H9 (cell line): ENCODE data around the gene TEKT3. TPM values are rescaled to one million over a fixed set of nuclear protein-coding genes. Genes with fewer than 3 reads are reported as not detected.

Experiments
- DNase-seq: peaks from one replicate; pipeline ENCODE4 v3.0.0-alpha.2; 2017
- H2AFZ ChIP-seq: one replicate; pipeline ENCODE4 v1.6.1; 2013; ENCODE audit warnings: mild to moderate bottlenecking, low read length, control low read depth, moderate library complexity
- H2AK5ac ChIP-seq: 2 replicates; pipeline ENCODE4 v1.6.1; 2013; ENCODE audit warnings: low read length, control low read depth, mixed read lengths; ENCODE audit not compliant: insufficient read length
- H2BK120ac ChIP-seq: one replicate; pipeline ENCODE4 v1.6.1; 2013; ENCODE audit warnings: low read depth, mild to moderate bottlenecking, low read length, control low read depth, inconsistent platforms; ENCODE audit not compliant: poor library complexity, severe bottlenecking
- H2BK12ac ChIP-seq: 2 replicates; pipeline ENCODE4 v1.6.1; 2013; ENCODE audit warnings: low read length, control low read depth, mixed read lengths, low read depth; ENCODE audit not compliant: insufficient read length
- H2BK15ac ChIP-seq: 2 replicates; pipeline ENCODE4 v1.6.1; 2013; ENCODE audit warnings: low read depth, low read length, control low read depth
- H2BK20ac ChIP-seq: one replicate; pipeline ENCODE4 v1.6.1; 2013; ENCODE audit warnings: low read depth, mild to moderate bottlenecking, low read length, control low read depth, inconsistent platforms; ENCODE audit not compliant: poor library complexity, severe bottlenecking
- H2BK5ac ChIP-seq: 2 replicates; pipeline ENCODE4 v1.6.1; 2013; ENCODE audit warnings: low read length, control low read depth, mixed read lengths; ENCODE audit not compliant: insufficient read length
- H3K14ac ChIP-seq: 2 replicates; pipeline ENCODE4 v1.6.1; 2013; ENCODE audit warnings: low read length, control low read depth; ENCODE audit not compliant: insufficient read depth
- H3K18ac ChIP-seq: 2 replicates; pipeline ENCODE4 v1.6.1; 2013; ENCODE audit warnings: low read depth, mild to moderate bottlenecking, mixed read lengths, low read length, control low read depth; ENCODE audit not compliant: insufficient read length
- H3K23ac ChIP-seq: 2 replicates; pipeline ENCODE4 v1.6.1; 2013; ENCODE audit warnings: low read length, control low read depth, mixed read lengths, low read depth; ENCODE audit not compliant: insufficient read length
- H3K23me2 ChIP-seq: 2 replicates; pipeline ENCODE4 v1.6.1; 2013; ENCODE audit warnings: low read depth, mild to moderate bottlenecking, mixed read lengths, low read length, control low read depth; ENCODE audit not compliant: insufficient read length, poor library complexity, severe bottlenecking
- H3K27ac ChIP-seq: 2 replicates; pipeline ENCODE4 v1.5.1; 2013; ENCODE audit warnings: low read length, control low read depth, mixed read lengths, low read depth; ENCODE audit not compliant: insufficient read length
- H3K27me3 ChIP-seq: 2 replicates; pipeline ENCODE4 v1.6.1; 2013; ENCODE audit warnings: low read length, control low read depth, inconsistent platforms; ENCODE audit not compliant: insufficient read depth
- H3K4ac ChIP-seq: 2 replicates; pipeline ENCODE4 v1.6.1; 2013; ENCODE audit warnings: low read depth, mild to moderate bottlenecking, control low read depth, inconsistent platforms, low read length, moderate library complexity
- H3K4me1 ChIP-seq: 2 replicates; pipeline ENCODE4 v1.6.1; 2013; ENCODE audit warnings: low read length, control low read depth, inconsistent platforms; ENCODE audit not compliant: insufficient read depth
- H3K4me2 ChIP-seq: 2 replicates; pipeline ENCODE4 v1.6.1; 2013; ENCODE audit warnings: low read length, control low read depth, mixed read lengths; ENCODE audit not compliant: insufficient read length, insufficient read depth
- H3K56ac ChIP-seq: 2 replicates; pipeline ENCODE4 v1.6.1; 2013; ENCODE audit warnings: low read depth, mild to moderate bottlenecking, mixed read lengths, low read length, control low read depth; ENCODE audit not compliant: insufficient read length
- H3K79me1 ChIP-seq: 2 replicates; pipeline ENCODE4 v1.6.1; 2013; ENCODE audit warnings: low read depth, mild to moderate bottlenecking, moderate library complexity, low read length, control low read depth, inconsistent platforms; ENCODE audit not compliant: insufficient read depth, poor library complexity, severe bottlenecking
- H3K79me2 ChIP-seq: 2 replicates; pipeline ENCODE4 v1.6.1; 2013; ENCODE audit warnings: low read length, control low read depth, inconsistent platforms; ENCODE audit not compliant: insufficient read depth
- H3K9ac ChIP-seq: 2 replicates; pipeline ENCODE4 v1.6.1; 2013; ENCODE audit warnings: low read length, control low read depth, mixed read lengths; ENCODE audit not compliant: insufficient read length; ENCODE audit errors: extremely low read depth
- H3K9me3 ChIP-seq: one replicate; pipeline ENCODE4 v1.6.1; 2013; ENCODE audit warnings: low read depth, low read length, inconsistent platforms; ENCODE audit not compliant: control insufficient read depth
- H3T11ph ChIP-seq: one replicate; pipeline ENCODE4 v1.6.1; 2013; ENCODE audit warnings: mild to moderate bottlenecking, low read length, control low read depth, inconsistent platforms
- H4K20me1 ChIP-seq: one replicate; pipeline ENCODE4 v1.6.1; 2013; ENCODE audit not compliant: control insufficient read depth, insufficient read length, insufficient read depth
- H4K5ac ChIP-seq: 2 replicates; pipeline ENCODE4 v1.6.1; 2013; ENCODE audit warnings: low read depth, mild to moderate bottlenecking, mixed read lengths, low read length, control low read depth; ENCODE audit not compliant: insufficient read length
- H4K8ac ChIP-seq: replicated peaks from 2 replicates; pipeline ENCODE4 v1.6.1; 2013; ENCODE audit warnings: low read length, control low read depth, mixed read lengths, low read depth; ENCODE audit not compliant: insufficient read length
- H4K91ac ChIP-seq: 2 replicates; pipeline ENCODE4 v1.6.1; 2013; ENCODE audit warnings: low read depth, mild to moderate bottlenecking, moderate library complexity, mixed read lengths, low read length, control low read depth; ENCODE audit not compliant: insufficient read length
- H3K27ac Mint-ChIP-seq, 3 experiments: 2 replicates in 2 of 3; 3 replicates in 1 of 3; pipeline ENCODE4 v1.8.0; 2020 to 2021; ENCODE audit warnings: mixed read lengths in 3 of 3, mild to moderate bottlenecking in 1 of 3, moderate library complexity in 1 of 3
- H3K27me3 Mint-ChIP-seq: 2 replicates; pipeline ENCODE4 v1.8.0; 2021; ENCODE audit warnings: low read depth, mild to moderate bottlenecking, moderate library complexity, mixed read lengths
- H3K36me3 Mint-ChIP-seq, 3 experiments: 2 replicates in 2 of 3; 3 replicates in 1 of 3; pipeline ENCODE4 v1.8.0; 2020 to 2021; ENCODE audit warnings: low read depth in 3 of 3, mixed read lengths in 3 of 3; ENCODE audit not compliant: insufficient read depth in 1 of 3
- H3K4me1 Mint-ChIP-seq, 2 experiments: 2 replicates each; pipeline ENCODE4 v1.8.0; 2020; ENCODE audit warnings: mixed read lengths in 2 of 2
- H3K4me3 Mint-ChIP-seq, 2 experiments: 2 replicates in 1 of 2; 3 replicates in 1 of 2; pipeline ENCODE4 v1.8.0; 2020 to 2021; ENCODE audit warnings: mild to moderate bottlenecking in 2 of 2, mixed read lengths in 2 of 2, moderate library complexity in 1 of 2
- H3K9me3 Mint-ChIP-seq, 2 experiments: 2 replicates in 1 of 2; 3 replicates in 1 of 2; pipeline ENCODE4 v1.8.0; 2020; ENCODE audit warnings: mild to moderate bottlenecking in 2 of 2, mixed read lengths in 2 of 2, moderate library complexity in 1 of 2
- CTCF ChIP-seq: fragments of 200-600 bp; sonication (generic); conservative IDR thresholded peaks from 3 replicates; pipeline ENCODE4 v1.8.0; 2021; ENCODE audit warnings: antibody characterized with exemption, mild to moderate bottlenecking
- WGBS: extraction: QIAGEN DNeasy Blood & Tissue Kit; methylation state at CpG from one replicate; pipeline ENCODE4 v1.1.7; 2013; ENCODE audit warnings: missing lambda C conversion rate, low lambda C conversion rate, mixed read lengths; ENCODE audit not compliant: insufficient read length; ENCODE audit errors: extremely low coverage; 5-methylcytosine and 5-hydroxymethylcytosine counted together
- total RNA-seq: library from RNA; stranded (reverse); gene quantifications from 2 replicates; pipeline ENCODE4 v1.2.1, GENCODE V29; 2021

Gene TEKT3
- total RNA-seq, 1 experiment from 2014 or later = 0.42 TPM

GRCh38 chr17:15341966-15342365, 569 bp upstream of the TEKT3 start:
- Histone ChIP-seq H3K4me2 (peak overlapping the region; percentile 86), H3K23ac (no peak overlapping the region), H3K27me3 (no peaks in the 10 kb centered on the region), H2BK12ac (no peak overlapping the region), H4K5ac (no peak overlapping the region), H2BK5ac (no peak overlapping the region), H3T11ph (no peak overlapping the region), H4K20me1 (no peaks in the 10 kb centered on the region), H3K4me1 (0 out of 2 replicates have a peak, but pooled peaks cover 1% of the 10 kb centered on the region), H4K91ac (no peak overlapping the region), H3K56ac (no peak overlapping the region), H2BK15ac (no peak overlapping the region), H3K9ac (no peak overlapping the region), H3K27ac (no peak overlapping the region), H3K79me2 (no peaks in the 10 kb centered on the region), H2AFZ (no peak overlapping the region), H4K8ac (no peak overlapping the region), H2BK20ac (no peak overlapping the region), H3K9me3 (no peaks in the 10 kb centered on the region), H3K18ac (no peak overlapping the region), H2BK120ac (no peak overlapping the region), H3K79me1 (no peaks in the 10 kb centered on the region), H2AK5ac (no peak overlapping the region), H3K23me2 (peaks cover 6% of the 10 kb centered on the region), H3K14ac (no peak overlapping the region), H3K4ac (no peak overlapping the region)
- DNase-seq = no peak
- Mint-ChIP-seq H3K36me3 (peaks cover 0 to 9% (median 2%) of the 10 kb centered on the region in 3 experiments; a peak in 3 of 7 replicates), H3K27ac (no peak overlapping the region), H3K4me1 (peaks cover 8 to 10% of the 10 kb centered on the region in 2 experiments; a peak in 3 of 4 replicates), H3K4me3 (peak overlapping the region; percentile 84 to 91), H3K27me3 (peaks cover 68% of the 10 kb centered on the region), H3K9me3 (peaks cover 2 to 6% of the 10 kb centered on the region in 2 experiments; a peak in 2 of 5 replicates)
- no peak for TF ChIP-seq CTCF
- WGBS = no CpG with 5 or more reads among the region's 3 CpGs
